Stimulated activated CD8-positive, alpha-beta memory T cell treated with anti-CD3 and anti-CD28 coated beads, Interleukin-4, amount 100 ng/mL, for 4 hours (primary cell): Measurements from ENCODE around the gene MGMT.

Source experiments
- DNase-seq, 2 donors: peaks; one replicate each; pipeline ENCODE4 v3.0.0-alpha.2; 2020; ENCODE audit warnings: low read depth in 2 of 2, low spot score in 1 of 2

The MGMT gene

DNA sequence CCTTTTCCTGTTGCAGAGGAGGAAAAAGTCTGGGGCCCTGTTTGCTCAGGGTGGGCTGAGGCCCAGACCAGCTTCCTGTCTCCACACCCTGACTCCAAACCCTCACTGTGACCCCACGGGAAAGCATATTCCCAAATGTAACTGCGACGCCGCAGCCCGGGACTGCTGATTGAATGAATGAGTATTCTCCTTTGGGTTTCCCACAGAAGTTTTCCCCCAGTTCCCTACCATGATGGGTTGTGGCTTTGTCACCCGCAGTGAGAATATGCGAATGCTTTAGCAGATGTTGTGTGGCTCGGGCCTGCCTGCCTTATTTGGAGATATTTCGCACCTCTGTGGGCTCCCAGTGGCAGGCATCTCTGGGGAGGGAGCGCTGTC, 50.6 kb downstream of the MGMT start:
- DNase-seq = peak in 1 of 2 donors; percentile 20

DNA sequence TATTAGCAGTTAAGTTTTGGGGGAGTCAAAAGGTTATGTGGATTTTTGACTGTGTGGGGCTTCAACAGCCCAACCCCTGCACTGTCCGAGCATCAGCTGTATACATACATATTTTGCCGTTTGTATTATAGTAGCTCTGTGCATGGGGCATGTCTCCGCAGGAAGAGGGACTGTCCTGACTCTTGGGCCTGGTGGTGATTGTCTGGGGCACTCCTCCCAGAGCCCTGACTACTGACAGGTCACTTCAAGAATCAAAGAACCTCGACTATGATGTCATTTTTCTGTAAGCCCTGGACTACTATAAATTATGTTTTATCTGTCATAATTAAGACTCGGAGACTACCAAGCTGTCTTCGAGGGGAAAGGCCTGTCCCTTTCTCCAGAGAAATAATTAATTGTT, 51.8 kb downstream of the MGMT start:
- DNase-seq = no peak

DNA sequence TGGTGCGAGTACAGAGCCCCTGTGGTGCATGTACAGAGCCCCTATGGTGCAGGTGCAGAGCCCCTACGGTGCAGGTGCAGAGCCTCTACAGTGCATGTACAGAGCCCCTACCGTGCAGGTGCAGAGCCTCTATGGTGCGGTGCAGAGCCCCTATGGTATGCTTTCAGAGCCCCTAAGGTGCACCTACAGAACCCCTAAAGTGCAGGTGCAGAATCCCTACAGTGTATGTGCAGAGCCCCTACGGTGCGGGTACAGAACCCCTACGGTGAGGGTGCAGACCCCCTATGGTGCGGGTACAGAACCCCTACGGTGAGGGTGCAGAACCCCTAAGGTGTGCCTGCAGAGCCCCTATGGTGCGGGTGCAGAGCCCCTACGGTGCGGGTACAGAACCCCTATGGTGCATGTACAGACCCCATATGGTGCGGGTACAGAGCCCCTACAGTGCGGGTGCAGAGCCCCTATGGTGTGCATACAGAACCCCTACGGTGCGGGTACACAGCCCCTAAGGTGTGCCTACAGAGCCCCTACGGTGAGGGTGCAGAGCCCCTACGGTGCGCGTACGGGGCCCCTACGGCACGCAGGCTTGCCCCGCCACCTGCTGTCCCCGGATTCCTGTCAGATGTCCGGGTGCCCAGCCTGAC, 53.5 kb downstream of the MGMT start:
- no peak for DNase-seq

DNA sequence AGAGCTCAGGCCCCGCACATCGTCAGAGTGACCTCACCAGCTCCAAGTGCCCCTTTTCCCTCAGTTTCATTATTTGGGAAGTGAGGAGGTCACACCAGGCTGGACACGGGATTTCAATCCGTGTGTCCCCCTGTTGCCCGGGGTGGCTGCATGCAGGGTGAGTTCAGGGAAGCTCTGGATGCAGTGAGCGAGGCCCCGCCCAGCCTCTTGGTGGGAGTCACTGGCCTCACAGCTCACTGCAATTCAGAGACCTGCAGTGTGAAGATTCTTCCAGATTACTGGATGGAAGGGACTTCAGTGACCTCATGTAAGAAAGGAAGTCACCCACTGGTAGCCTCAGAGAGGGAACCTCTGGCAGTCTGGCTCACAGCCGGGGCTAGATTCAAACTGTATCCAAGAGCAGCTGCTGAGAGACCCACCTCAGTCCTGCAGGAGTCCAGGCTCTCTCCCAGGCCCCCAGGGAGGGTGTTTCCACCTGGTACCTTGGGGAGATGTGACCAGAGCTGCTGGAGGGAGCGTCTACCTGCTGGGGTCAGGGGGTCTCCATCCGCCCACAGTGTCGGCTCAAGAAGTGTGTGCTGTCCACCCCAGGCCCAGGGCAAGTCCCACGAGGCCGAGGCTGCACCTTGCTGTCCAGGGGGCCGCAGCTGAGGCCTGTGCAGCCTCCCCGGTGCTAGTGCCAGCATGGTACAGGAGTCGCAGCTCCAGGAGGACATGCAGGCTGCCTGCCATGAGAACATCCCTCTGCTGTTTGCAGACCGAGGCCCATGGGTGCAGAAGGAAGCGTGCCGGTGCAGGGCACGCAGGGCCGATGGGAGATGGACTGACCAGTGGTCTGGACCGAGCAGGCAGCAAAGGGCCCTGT, 54.4 kb downstream of the MGMT start:
- no peak for DNase-seq

DNA sequence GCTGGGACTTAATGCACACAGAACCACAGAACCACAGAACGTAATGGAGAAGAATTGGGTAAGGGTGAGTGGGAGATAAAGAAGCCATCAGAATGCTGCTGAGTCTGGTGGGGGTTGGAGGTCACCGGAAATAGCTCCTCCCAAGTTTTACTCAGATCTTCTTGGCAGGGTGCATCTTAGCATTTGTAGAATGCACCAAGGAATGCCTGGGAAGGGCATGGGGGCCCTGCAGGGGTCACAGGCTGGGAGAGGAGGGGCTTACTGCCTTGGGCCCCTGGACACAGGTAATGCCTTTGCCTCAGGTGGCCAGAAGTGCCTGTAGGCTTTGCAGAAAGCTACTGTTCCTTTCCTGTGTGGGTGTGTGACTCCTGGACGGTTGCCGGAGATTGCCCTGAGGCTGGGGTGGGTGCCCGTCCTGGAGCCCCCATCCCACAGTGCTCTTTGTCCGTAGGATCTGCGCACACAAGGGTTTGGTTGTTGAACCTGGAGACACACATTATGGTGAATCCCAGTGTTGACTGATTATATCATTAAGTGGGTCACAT, 55.1 kb downstream of the MGMT start:
- DNase-seq = no peak

DNA sequence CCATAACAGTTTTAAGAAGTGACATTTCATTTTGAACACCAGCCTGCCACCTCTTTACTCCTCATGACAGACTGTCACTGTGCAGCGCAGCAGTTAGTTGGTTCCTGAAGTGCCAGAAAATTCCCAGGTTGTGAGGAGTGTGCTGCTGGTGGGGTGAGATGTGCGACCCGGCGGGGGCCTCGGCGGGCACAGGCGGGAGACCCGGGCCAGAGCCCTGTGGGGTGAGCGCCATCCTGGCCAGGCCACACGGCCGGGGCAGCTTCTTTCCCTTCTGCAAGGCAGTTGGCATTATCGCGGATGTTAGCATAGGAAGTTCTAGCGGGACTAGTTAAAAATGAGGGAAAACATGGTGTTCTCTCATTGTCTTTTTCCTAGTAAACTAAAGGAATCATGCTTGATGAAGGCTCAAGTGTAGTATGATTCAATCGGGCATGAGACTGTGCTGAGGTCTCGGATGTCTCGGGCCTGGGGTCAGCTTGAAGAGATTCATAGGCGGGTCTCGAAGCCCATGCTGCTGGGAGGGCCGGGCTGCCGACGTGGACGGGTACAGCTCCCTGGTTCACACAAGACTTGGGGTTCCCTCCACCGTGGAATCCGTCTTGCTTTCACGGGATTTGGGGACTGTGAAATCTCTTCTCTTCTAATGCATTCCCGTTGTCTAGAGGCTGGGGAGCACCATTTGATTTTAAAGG, 56.1 kb downstream of the MGMT start:
- no peak for DNase-seq

DNA sequence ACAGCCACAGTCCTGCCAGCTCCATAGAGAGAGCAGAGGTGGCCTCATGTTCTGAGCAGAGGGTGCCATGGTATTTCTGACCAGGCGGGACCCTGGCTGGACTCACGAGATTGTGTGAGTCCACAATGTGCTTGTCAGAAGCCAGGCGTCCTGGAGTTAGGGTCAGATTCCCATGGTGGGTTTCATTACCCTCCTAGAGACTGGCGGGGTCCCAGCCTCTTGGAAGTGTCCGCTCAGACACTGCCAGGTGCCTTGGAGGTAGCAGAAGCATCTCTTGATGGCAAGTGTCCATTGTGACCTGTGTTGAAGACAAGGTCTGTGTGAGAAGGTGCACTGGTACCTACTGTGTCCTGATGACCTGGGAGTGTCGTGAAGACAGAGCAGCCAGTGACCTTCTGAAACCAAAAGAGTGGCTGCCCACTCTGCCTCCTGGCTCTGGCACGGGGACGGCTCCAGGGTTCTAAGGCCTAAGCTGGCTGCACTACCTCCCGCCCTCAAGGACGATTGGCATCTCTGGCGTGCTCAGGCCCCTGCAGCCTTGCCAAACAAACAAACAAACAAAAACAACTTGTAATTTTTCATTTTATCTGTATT, 56.8 kb downstream of the MGMT start:
- DNase-seq = no peak

DNA sequence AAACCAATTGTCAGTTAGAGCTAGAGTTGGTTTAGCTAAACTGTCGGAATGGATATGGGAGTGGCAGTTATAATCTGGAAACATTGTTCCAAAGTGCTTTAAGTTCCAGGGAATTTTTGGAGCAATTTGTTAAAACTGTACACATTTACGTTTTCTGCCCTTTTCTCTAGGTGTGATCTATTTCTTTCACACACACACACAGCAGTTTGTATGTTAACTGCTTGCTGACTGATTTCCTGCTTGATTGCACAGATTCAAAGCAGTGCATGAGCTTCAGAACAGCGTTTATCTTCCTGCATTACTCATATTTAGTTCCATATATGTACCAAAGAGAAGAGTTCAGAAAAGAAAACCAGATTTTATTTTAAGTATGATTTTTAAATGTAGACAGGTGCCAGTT, 57.9 kb downstream of the MGMT start:
- no peak for DNase-seq

DNA sequence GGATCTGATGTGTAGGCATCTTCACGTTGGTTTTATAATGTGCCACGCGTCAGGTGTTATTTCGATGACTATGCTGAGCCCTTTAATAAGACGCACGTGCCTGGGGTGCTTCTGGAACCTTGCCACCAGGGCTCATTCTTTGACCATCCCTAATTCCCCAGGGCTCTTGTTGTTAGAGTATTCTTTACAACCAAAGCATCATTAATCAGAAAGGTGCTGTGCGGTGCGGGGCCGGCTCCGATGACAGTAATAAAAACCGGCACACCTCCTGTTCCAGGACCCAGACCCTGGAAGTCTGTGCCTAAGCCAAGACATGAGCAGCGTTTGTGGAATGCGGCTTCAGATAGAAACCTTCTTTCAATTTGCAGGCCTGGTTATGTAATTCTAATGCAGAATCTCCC, 58.4 kb downstream of the MGMT start:
- DNase-seq = no peak

DNA sequence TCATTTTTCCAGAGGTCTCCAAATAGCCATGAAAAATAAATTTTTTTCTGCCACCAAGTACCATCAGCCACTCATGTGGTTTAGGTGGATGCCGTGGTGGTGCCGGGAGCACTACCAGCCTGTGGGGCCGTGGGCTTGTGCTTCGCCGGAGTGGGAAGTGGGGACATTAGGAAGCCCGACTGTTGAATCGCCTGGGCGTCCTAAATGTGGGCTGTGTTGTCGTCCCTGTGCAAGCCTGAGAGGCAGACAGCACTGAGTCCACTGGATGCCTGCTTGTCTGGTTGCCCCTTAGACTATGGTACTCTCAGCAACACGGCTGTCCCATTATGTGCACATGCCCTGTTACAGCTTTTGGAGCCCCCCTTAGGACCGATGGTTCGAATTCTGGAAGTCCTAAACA, 59.9 kb downstream of the MGMT start:
- DNase-seq = no peak

DNA sequence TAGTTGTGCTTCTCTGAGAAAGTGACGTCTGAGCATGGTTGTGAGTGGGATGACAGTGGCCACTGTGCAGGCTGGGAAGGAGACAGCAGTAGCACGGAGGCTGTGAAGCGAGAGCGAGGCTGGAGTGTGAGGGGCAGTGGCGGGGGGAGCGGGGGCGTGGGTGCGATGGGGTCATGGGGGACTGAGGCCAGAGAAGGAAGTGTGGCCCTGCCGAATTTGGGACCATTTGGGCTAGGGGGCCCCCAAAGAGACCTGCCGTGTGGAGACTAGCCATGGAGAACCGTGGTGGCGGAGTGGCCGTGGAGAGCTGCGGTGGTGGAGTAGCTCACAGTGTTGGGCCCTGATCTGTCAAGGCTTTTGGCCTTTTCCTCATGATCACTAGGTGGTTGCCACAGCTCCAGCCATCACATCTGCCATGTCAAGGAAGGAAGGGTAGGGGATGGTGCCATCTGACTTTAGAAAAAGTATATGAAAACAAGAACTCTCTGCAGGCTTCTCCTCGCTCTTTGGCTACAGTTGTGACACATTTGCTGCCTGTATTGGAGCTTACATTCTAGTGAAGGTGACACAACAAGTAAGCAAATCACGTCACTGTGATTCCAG, 61.4 kb downstream of the MGMT start:
- DNase-seq = no peak

DNA sequence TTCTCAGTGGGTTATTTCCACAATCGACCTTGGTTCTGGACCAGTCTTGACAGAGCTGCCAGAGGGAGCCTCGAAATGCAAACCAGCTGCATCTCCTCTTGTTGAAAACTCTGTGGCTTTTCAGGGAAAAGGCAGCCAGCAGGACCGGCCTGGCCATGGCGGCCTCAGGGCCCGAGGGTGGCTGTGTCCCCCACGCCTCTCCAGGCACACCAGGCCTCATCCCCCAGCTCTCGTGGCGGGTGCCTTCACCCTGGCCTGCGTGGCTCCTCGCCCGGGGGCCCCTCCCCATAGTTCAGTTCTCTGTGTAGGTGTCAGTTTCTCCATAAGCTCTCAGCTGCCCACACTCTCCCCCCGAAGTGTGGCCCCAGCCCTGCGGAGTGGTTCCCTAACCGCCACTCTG, 63.5 kb downstream of the MGMT start:
- DNase-seq = no peak

DNA sequence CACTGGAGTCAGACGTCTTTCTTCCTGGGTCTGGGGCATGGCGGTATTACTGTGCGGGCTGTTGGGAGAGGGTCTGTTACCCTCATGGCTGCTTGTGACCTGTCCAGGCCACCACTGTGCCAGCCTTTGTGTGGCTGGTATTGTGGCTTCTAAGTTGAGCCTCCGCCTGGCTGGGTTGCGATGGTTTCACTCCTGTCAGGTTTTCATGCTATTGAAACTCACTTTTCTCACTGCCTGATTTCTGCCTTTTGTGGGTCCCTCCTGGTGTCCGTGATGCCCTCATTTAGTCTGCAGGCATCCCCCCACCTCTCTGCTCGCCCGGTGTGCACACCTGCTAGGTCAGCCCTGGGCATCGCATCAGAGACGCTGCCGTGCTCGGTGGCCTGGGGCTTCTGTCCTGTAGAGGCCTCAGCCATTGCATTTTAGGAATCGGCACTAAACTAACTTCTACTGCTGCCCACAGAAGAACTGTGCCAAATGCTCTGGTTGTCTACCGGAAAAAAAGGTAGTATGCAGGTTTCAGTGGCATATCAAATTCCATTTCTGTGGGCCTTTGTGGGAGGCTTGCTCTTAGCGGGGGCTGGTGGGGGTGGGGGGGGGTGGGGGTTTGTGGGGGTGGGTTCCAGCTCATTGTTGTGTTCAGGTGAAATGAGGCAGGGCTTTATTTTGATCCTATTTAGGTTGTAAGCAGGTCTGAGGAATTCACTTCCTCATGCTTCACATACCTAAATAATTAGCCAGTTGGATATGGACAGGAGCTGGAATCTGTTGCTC, 64.3 kb downstream of the MGMT start:
- DNase-seq = no peak

DNA sequence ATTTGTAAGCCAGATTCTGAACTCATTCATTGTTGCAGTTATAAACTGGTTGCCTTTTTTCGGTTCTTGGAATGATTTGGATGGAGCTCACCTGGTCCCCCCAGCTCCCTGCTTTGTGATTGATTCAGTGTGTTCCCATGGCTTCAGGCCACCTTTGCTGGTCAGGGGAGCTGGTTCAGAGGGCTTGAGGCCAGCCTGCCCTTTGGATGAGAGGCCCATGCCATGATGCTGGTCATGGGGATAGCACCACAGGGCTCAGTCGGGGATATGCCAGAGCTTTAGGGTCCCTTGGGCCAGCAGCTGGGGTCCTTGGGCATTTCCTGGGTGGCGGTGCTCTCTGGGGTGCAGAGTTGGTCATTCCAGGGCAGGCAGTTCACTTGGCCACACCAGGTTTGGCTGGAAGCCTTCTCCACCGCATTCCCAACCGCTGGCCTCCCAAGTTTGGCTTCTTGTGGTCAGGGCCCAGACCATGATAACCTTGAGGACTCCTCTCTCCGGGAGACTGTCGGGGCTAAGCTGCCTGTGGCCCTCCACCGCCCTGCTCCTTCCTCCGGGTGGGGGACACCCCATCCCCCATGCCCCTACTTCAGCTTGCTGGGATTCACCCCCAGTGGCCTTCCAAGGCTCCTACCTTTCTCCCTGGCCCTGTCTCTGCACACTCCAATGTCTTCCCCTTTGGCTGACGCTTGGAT, 65.1 kb downstream of the MGMT start:
- DNase-seq = no peak

DNA sequence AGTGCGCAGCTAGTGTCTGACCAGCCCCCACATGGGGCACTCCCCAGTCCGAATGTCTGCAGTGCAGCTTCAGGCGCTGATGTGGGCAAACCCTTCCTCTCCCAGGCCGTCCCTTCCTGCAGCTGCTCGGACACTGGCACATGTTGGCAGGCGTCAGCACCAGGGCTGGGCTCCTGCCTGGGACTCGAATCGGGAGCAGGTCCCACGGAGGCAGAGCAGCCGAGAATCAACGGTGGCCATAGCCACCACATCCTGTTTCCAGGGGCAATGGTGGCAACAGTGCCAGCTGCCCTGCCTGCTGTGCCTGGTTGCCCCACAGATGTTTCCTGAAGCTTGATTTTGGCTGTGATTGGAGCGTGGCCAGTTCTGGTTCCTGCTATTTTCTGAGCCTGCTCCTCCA, 65.8 kb downstream of the MGMT start:
- DNase-seq = no peak

DNA sequence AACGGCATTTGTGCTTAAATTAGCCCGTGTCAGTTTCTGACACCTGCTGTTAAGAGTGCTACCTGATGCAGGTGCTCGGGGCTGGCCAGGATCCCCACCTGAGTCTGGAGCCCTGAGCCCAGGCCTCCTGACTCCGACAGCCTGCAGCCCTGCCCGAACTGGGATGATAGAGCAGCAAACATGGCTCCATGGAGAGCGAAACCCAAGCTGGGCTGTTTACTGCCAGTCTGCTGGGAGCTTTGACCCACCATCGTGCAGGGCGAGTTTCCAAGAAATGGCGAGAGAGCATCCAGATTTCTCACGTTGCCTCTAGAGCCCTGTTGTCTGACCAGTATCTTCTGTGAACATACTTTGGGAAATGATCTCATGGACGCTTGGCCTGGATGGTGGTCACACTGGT, 66.2 kb downstream of the MGMT start:
- DNase-seq = no peak

DNA sequence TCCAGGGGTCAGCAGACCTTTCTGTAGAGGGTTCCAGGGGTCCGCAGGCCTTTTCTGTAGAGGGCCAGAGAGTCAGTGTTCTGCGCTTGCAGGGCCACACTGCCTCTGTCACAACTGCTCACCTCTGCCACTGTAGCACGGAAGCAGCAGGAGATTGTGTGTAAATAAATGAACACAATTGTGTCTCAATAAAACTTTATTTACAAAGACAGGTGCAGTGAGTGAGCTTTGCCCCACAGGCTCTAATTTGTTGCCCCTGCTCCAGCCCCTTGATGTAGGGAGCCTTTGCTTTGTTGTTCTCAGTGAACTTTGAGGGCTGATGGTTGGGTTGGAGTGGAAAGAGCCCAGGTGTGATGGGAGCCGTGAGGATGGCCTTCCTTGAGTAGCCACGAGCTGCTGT, 67.8 kb downstream of the MGMT start:
- DNase-seq = no peak

DNA sequence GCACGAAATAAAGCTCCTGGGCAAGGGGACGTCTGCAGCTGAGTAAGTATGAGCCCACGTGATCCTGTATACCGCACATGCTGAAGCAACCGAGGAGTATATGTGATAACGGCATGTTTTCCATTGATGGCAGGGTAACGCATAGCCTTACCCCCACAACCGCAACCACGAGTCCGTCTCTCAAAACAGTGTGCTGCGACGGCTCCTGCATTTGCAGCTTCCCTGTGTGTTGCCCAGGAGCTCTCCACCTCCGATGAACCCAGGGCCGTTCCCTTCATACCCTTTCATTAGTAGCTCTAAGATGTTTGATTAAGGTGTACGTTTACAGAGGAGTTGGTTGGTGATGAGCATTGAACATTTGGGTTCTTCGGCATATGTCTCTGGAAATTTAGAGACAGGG, 69.3 kb downstream of the MGMT start:
- DNase-seq = no peak

DNA sequence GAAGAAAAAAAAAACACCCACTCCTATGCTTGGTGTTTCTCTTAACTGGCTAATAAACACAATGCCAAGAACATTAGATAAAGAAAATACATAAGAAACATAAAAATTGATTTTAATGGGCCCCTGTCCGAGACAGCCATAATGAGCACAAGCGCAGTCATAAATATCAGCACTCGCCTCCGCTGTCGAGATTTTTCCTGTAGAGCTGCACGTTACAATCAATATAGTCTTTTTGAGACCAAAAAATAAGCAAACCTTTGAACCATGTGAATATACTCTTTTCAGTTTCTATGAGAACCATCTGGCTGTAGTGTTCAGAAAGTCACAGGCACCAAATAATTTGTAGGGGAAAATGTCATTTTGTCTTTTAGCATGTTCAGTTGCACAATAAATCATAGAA, 70.1 kb downstream of the MGMT start:
- no peak for DNase-seq

DNA sequence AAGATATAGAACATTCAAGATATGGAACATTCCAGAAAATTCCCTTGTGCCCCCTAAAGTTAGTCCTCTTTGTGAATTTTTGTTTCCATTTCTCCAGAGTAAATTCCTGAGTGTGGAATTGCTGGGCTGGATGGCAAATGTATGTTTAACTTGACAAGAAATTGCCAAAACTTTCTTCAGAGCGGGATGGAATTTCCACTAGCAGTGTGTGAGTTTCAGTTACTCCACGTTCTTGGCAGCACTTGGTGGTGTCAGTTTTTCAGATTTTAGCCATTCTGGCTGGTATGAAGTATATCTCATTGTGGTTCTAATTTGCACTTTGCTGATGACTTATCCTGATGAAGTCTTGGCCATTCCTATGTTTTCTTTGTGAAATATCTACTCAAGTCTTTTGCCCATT, 71.2 kb downstream of the MGMT start:
- no peak for DNase-seq
